Neural cell (in vitro differentiated cells): ENCODE measurements around the gene FAM168A.

Experiments used
- POLR2AphosphoS5 ChIP-seq: IDR thresholded peaks from 2 replicates; pipeline ENCODE4 v1.6.1; 2012
- RAD21 ChIP-seq: fragments of 450-650 bp; conservative IDR thresholded peaks from 2 replicates; pipeline ENCODE4 v1.6.1; 2014; ENCODE audit warnings: antibody characterized with exemption, mild to moderate bottlenecking, moderate library complexity
- TAF1 ChIP-seq: IDR thresholded peaks from 2 replicates; pipeline ENCODE4 v1.6.1; 2012; ENCODE audit warnings: low read depth
- TF ChIP-seq, protein P1 (sequence below): fragments of 450-650 bp; IDR thresholded peaks from 2 replicates; pipeline ENCODE4 v1.5.1; 2014; ENCODE audit warnings: antibody characterized with exemption, mild to moderate bottlenecking, moderate library complexity; ENCODE audit not compliant: poor library complexity, severe bottlenecking

DNA sequence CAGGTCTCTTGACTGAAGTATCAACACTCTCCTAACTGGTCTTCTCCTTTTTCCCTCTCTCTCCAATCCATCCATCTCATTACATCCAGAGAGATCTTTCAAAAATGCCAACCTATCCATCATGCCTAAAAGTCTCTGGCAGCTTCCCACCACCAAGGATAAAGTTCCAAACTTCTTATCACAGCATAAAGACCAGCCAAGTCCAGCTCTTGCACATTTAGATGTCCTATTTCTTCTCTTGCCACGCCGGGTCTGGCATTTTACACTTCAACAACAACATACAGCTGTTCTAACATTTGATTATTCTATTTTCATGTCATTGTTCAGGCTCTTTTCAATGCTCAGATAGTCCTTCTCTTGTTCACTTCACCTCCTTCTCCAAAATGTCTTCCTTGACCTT lies 151.1 kb downstream of the FAM168A start:
- TF ChIP-seq POLR2AphosphoS5, result no peak
- no peak for TF ChIP-seq RAD21
- TF ChIP-seq, protein P1, sequence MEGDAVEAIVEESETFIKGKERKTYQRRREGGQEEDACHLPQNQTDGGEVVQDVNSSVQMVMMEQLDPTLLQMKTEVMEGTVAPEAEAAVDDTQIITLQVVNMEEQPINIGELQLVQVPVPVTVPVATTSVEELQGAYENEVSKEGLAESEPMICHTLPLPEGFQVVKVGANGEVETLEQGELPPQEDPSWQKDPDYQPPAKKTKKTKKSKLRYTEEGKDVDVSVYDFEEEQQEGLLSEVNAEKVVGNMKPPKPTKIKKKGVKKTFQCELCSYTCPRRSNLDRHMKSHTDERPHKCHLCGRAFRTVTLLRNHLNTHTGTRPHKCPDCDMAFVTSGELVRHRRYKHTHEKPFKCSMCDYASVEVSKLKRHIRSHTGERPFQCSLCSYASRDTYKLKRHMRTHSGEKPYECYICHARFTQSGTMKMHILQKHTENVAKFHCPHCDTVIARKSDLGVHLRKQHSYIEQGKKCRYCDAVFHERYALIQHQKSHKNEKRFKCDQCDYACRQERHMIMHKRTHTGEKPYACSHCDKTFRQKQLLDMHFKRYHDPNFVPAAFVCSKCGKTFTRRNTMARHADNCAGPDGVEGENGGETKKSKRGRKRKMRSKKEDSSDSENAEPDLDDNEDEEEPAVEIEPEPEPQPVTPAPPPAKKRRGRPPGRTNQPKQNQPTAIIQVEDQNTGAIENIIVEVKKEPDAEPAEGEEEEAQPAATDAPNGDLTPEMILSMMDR, result no peak
- no peak for TF ChIP-seq TAF1
